SK-N-SH (cell line): ENCODE results near the gene FTMT. TPM values are rescaled to one million over a fixed set of nuclear protein-coding genes. Genes with fewer than 3 reads are reported as not detected.

Experiments used
- CTCF ChIA-PET: fragments of 300-600, 350-600 bp; formaldehyde crosslinking; extraction: SDS; loops from one replicate; lab custom pipeline; 2021; lab: Yijun Ruan, JAX
- POLR2A ChIA-PET: fragments of 350-600 bp; sonication (Branson Sonifier 250); formaldehyde crosslinking; extraction: SDS; loops from one replicate; lab custom pipeline; 2020; ENCODE audit warnings: antibody characterized with exemption, inconsistent platforms; lab: Yijun Ruan, JAX
- DNase-seq: peaks from one replicate; pipeline ENCODE4 v3.0.0; 2012
- H2AFZ ChIP-seq: fragments of 200-600 bp; sonication (generic); 2 replicates; pipeline ENCODE4 v1.8.1; 2016; ENCODE audit warnings: antibody characterized with exemption, mild to moderate bottlenecking, low read depth
- H3F3A ChIP-seq: fragments of 200-600 bp; sonication (generic); replicated peaks from 2 replicates; pipeline ENCODE3; 2016; ENCODE audit warnings: antibody characterized with exemption, mild to moderate bottlenecking; ENCODE audit not compliant: insufficient read depth
- H3K27ac ChIP-seq, 2 experiments: fragments of 200-500 bp in 1 of 2; fragments of 200-600 bp in 1 of 2; sonication (Bioruptor generic) in 1 of 2; sonication (generic), shearing (Covaris generic) in 1 of 2; 2 replicates each; pipeline versions ENCODE4 v1.5.1 to v1.6.1; 2014 to 2016; ENCODE audit warnings: low read depth in 2 of 2, inconsistent platforms in 1 of 2, low read length in 1 of 2, mild to moderate bottlenecking in 1 of 2, mixed read lengths in 1 of 2
- H3K27me3 ChIP-seq: fragments of 200-600 bp; sonication (generic), shearing (Covaris generic); 2 replicates; pipeline ENCODE4 v1.6.1; 2016; ENCODE audit warnings: mixed run types; ENCODE audit not compliant: insufficient read depth
- H3K36me3 ChIP-seq, 2 experiments: fragments of 200-500 bp in 1 of 2; fragments of 200-600 bp in 1 of 2; sonication (Bioruptor generic) in 1 of 2; sonication (generic) in 1 of 2; replicated peaks in 1 of 2; 2 replicates each; pipeline versions ENCODE3 to v1.5.1; 2014 to 2016; ENCODE audit warnings: low read length in 1 of 2, mild to moderate bottlenecking in 1 of 2; ENCODE audit not compliant: insufficient read depth in 2 of 2, control insufficient read depth in 1 of 2
- H3K4me1 ChIP-seq, 2 experiments: fragments of 200-500 bp in 1 of 2; fragments of 200-600 bp in 1 of 2; sonication (Bioruptor generic) in 1 of 2; sonication (generic), shearing (Covaris generic) in 1 of 2; 2 replicates each; pipeline versions ENCODE4 v1.5.1 to v1.6.1; 2014 to 2016; ENCODE audit warnings: low read depth in 1 of 2, low read length in 1 of 2, mixed run types in 1 of 2; ENCODE audit not compliant: insufficient read depth in 2 of 2, control insufficient read depth in 1 of 2
- H3K4me2 ChIP-seq: fragments of 200-600 bp; sonication (generic), shearing (Covaris generic); 2 replicates; pipeline ENCODE4 v1.6.1; 2017; ENCODE audit warnings: mixed run types
- H3K4me3 ChIP-seq, 2 experiments: fragments of 200-500 bp in 1 of 2; fragments of 200-600 bp in 1 of 2; sonication (Bioruptor generic) in 1 of 2; sonication (generic), shearing (Covaris generic) in 1 of 2; 2 replicates each; pipeline versions ENCODE4 v1.5.1 to v1.8.1; 2014 to 2016; ENCODE audit warnings: low read depth in 2 of 2, inconsistent platforms in 1 of 2, low read length in 1 of 2, mild to moderate bottlenecking in 1 of 2, mixed read lengths in 1 of 2, moderate library complexity in 1 of 2
- H3K79me2 ChIP-seq: fragments of 200-600 bp; sonication (generic); 2 replicates; pipeline ENCODE4 v1.8.1; 2017; ENCODE audit warnings: mild to moderate bottlenecking; ENCODE audit not compliant: insufficient read depth
- H3K9ac ChIP-seq: fragments of 200-600 bp; sonication (generic); 2 replicates; pipeline ENCODE4 v1.6.1; 2017; ENCODE audit warnings: mixed run types
- H3K9me2 ChIP-seq: fragments of 200-600 bp; sonication (generic); 2 replicates; pipeline ENCODE4 v1.6.1; 2017; ENCODE audit warnings: mixed run types
- H3K9me3 ChIP-seq: fragments of 200-600 bp; sonication (generic); 2 replicates; pipeline ENCODE4 v1.6.1; 2017; ENCODE audit warnings: mixed run types, mild to moderate bottlenecking, moderate library complexity
- H4K20me1 ChIP-seq: fragments of 200-600 bp; sonication (generic); 2 replicates; pipeline ENCODE4 v1.6.1; 2017; ENCODE audit warnings: mild to moderate bottlenecking, mixed run types; ENCODE audit not compliant: insufficient read depth
- ELF1 ChIP-seq: IDR thresholded peaks from 2 replicates; pipeline ENCODE4 v1.4.0; 2012
- EP300 ChIP-seq, 2 experiments: IDR thresholded peaks; 2 replicates each; pipeline versions ENCODE4 v1.4.0 to v1.6.1; 2012; ENCODE audit warnings: borderline replicate concordance in 1 of 2, low read depth in 1 of 2, low read length in 1 of 2
- EZH2phosphoT487 ChIP-seq: fragments of 200-600 bp; sonication (generic); IDR thresholded peaks from 2 replicates; pipeline ENCODE4 v1.6.1; 2017; ENCODE audit warnings: low read depth, mixed run types, mild to moderate bottlenecking, antibody characterized with exemption, moderate library complexity, borderline replicate concordance
- FOSL2 ChIP-seq: IDR thresholded peaks from 2 replicates; pipeline ENCODE4 v1.4.0; 2012; ENCODE audit warnings: low read depth, mild to moderate bottlenecking, moderate library complexity, borderline replicate concordance
- FOXJ3 ChIP-seq: sonication (generic); formaldehyde crosslinking; IDR thresholded peaks from 2 replicates; pipeline ENCODE4 v1.5.1; 2020; ENCODE audit warnings: mild to moderate bottlenecking, missing genetic modification reagents
- FOXM1 ChIP-seq: IDR thresholded peaks from 2 replicates; pipeline ENCODE4 v1.4.0; 2012; ENCODE audit warnings: low read depth, mild to moderate bottlenecking
- GABPA ChIP-seq: IDR thresholded peaks from 2 replicates; pipeline ENCODE4 v1.4.0; 2012; ENCODE audit warnings: low read depth, mild to moderate bottlenecking
- GATA2 ChIP-seq: sonication (generic); formaldehyde crosslinking; IDR thresholded peaks from 2 replicates; pipeline ENCODE4 v1.5.0; 2020; ENCODE audit warnings: mild to moderate bottlenecking, missing genetic modification reagents
- MEF2A ChIP-seq: IDR thresholded peaks from 2 replicates; pipeline ENCODE4 v1.4.0; 2012; ENCODE audit warnings: low read depth, borderline replicate concordance
- MXI1 ChIP-seq: IDR thresholded peaks from 2 replicates; pipeline ENCODE4 v1.6.1; 2012; ENCODE audit warnings: mild to moderate bottlenecking, low read depth, low read length, improper control_type of control experiment
- NRF1 ChIP-seq: IDR thresholded peaks from 2 replicates; pipeline ENCODE4 v1.6.1; 2012; ENCODE audit warnings: low read depth, mild to moderate bottlenecking, low read length
- POLR2AphosphoS5 ChIP-seq: IDR thresholded peaks from 2 replicates; pipeline ENCODE4 v1.6.1; 2012; ENCODE audit warnings: low read depth, low read length
- RAD21 ChIP-seq: IDR thresholded peaks from 2 replicates; pipeline ENCODE4 v1.6.1; 2012; ENCODE audit warnings: mild to moderate bottlenecking, low read length
- TAF1 ChIP-seq: IDR thresholded peaks from 2 replicates; pipeline ENCODE4 v1.6.1; 2012; ENCODE audit warnings: low read depth, mild to moderate bottlenecking, low read length, moderate library complexity, borderline replicate concordance
- TEAD4 ChIP-seq: IDR thresholded peaks from 2 replicates; pipeline ENCODE4 v1.4.0; 2012; ENCODE audit warnings: mild to moderate bottlenecking, borderline replicate concordance; ENCODE audit not compliant: insufficient read depth
- YY1 ChIP-seq: IDR thresholded peaks from 2 replicates; pipeline ENCODE4 v1.4.0; 2012; ENCODE audit warnings: low read depth, mild to moderate bottlenecking
- WGBS: methylation state at CpG from one replicate; pipeline ENCODE4 v1.1.6; 2017; ENCODE audit warnings: low lambda C conversion rate; 5-methylcytosine and 5-hydroxymethylcytosine counted together
- polyA plus RNA-seq, 3 experiments: library from polyadenylated mRNA; depleted of rRNA; stranded (reverse); fragments of >200 nt; gene quantifications; 2 replicates each; pipeline ENCODE4 v1.2.3, GENCODE V29; 2012
- TF ChIP-seq, protein P1 (sequence below): IDR thresholded peaks from 2 replicates; pipeline ENCODE4 v1.4.0; 2012; ENCODE audit warnings: low read depth
- TF ChIP-seq, protein P2 (sequence below): fragments of 200-600 bp; sonication (generic); IDR thresholded peaks from 2 replicates; pipeline ENCODE4 v1.6.1; 2017; ENCODE audit warnings: antibody characterized with exemption, mild to moderate bottlenecking, moderate library complexity
- TF ChIP-seq, protein P3 (sequence below): IDR thresholded peaks from 2 replicates; pipeline ENCODE4 v1.4.0; 2012; ENCODE audit warnings: low read depth, borderline replicate concordance
- TF ChIP-seq, protein P4 (sequence below): fragments of 150-350 bp; IDR thresholded peaks from 2 replicates; pipeline ENCODE4 v1.6.1; 2016; ENCODE audit warnings: mild to moderate bottlenecking, low read depth, low read length
- TF ChIP-seq, protein P5 (sequence below): fragments of 150-350 bp; IDR thresholded peaks from 2 replicates; pipeline ENCODE4 v1.6.1; 2017; ENCODE audit warnings: antibody characterized with exemption, low read length, low read depth, borderline replicate concordance

FTMT gene
- polyA plus RNA-seq, 1 of the 3 experiments (the other 2 are of a cell fraction): not detected

DNA sequence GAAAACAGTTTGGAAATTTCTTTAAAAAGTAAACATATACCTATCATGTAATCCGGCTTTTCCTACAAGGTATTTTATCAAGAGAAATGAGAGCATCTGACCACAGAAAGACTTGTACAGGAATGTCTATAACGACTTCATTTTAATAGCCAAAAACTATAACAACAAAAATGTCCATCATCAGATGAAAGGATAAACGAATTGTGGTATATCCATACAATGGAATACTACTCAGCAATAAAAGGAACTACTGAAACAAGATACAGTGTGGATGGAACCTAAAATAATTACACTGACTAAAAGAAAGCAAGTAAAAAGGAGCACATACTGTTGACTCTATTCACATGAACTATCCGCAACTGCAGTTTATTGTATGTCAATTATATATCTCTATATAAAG is 1.4 kb upstream of the FTMT start:
- H3K4me2 ChIP-seq: no peak overlapping the region
- WGBS: 47% methylated on average over 4 of the region's 4 CpGs
- CTCF ChIA-PET: interaction anchor here (1.5 kb wide), 1 partner anchor 20 kb away, joined by 3 read pairs; no protein-coding TSS in a partner anchor

DNA sequence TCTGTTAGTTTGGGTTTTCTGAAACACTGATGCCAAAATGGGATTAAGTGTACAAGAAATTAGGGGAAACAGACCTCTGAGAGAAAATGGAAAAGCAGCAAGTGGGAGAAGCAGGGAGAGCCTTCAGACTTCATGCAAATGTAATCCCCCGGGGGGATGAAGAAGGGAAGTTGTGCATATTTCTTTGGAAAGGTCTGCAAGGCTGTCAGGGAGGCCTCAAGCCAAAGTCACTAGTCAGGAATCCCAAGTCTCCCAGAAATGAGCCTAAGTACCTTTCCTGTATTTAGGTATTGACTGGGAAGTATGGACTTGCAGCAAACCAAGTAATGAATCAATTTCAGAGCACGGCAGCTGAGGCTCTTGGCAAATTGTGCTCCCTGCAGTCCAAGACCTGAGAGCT is 2.2 kb downstream of the FTMT start:
- ChIA-PET POLR2A (no interaction called here), CTCF (no interaction called here)
- DNase-seq: no peak

More for the DNA sequence above, 1.4 kb upstream of the FTMT start:
- Histone ChIP-seq H3K9me2 (no peaks in the 10 kb centered on the region), H3K27me3 (no peaks in the 10 kb centered on the region), H3K4me3 (no peak overlapping the region), H3F3A (no peaks in the 10 kb centered on the region), H3K79me2 (no peaks in the 10 kb centered on the region), H3K9ac (no peak overlapping the region), H3K36me3 (no peaks in the 10 kb centered on the region), H4K20me1 (no peaks in the 10 kb centered on the region), H3K27ac (no peak overlapping the region), H3K9me3 (no peaks in the 10 kb centered on the region), H2AFZ (no peak overlapping the region), H3K4me1 (no peaks in the 10 kb centered on the region)
- TF ChIP-seq FOXJ3 (CRISPR knock-in tag): no peak
- no peak for TF ChIP-seq YY1
- TF ChIP-seq, protein P1, sequence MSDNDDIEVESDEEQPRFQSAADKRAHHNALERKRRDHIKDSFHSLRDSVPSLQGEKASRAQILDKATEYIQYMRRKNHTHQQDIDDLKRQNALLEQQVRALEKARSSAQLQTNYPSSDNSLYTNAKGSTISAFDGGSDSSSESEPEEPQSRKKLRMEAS: no peak
- no peak for TF ChIP-seq FOXM1
- no peak for DNase-seq
- POLR2A ChIA-PET: no interaction called here

More for the DNA sequence above, 2.2 kb downstream of the FTMT start:
- Histone ChIP-seq H3F3A (no peaks in the 10 kb centered on the region), H3K27me3 (no peaks in the 10 kb centered on the region), H3K27ac (no peak overlapping the region), H2AFZ (no peak overlapping the region), H3K9me3 (no peaks in the 10 kb centered on the region), H4K20me1 (no peaks in the 10 kb centered on the region), H3K79me2 (no peaks in the 10 kb centered on the region), H3K4me2 (no peak overlapping the region), H3K9me2 (no peaks in the 10 kb centered on the region), H3K9ac (no peak overlapping the region), H3K4me1 (no peaks in the 10 kb centered on the region), H3K36me3 (no peaks in the 10 kb centered on the region), H3K4me3 (no peak overlapping the region)
- TF ChIP-seq GABPA: no peak
- no peak for TF ChIP-seq EP300 (IDR thresholded peaks at IDR 0.05; ENCODE audit: borderline replicate concordance in 1 of 2, low read depth in 1 of 2, low read length in 1 of 2)
- TF ChIP-seq MXI1: no peak
- no peak for TF ChIP-seq FOXJ3 (CRISPR knock-in tag)
- TF ChIP-seq POLR2AphosphoS5: no peak
- no peak for TF ChIP-seq FOSL2
- TF ChIP-seq, protein P2, sequence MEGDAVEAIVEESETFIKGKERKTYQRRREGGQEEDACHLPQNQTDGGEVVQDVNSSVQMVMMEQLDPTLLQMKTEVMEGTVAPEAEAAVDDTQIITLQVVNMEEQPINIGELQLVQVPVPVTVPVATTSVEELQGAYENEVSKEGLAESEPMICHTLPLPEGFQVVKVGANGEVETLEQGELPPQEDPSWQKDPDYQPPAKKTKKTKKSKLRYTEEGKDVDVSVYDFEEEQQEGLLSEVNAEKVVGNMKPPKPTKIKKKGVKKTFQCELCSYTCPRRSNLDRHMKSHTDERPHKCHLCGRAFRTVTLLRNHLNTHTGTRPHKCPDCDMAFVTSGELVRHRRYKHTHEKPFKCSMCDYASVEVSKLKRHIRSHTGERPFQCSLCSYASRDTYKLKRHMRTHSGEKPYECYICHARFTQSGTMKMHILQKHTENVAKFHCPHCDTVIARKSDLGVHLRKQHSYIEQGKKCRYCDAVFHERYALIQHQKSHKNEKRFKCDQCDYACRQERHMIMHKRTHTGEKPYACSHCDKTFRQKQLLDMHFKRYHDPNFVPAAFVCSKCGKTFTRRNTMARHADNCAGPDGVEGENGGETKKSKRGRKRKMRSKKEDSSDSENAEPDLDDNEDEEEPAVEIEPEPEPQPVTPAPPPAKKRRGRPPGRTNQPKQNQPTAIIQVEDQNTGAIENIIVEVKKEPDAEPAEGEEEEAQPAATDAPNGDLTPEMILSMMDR: no peak
- TF ChIP-seq, protein P3, sequence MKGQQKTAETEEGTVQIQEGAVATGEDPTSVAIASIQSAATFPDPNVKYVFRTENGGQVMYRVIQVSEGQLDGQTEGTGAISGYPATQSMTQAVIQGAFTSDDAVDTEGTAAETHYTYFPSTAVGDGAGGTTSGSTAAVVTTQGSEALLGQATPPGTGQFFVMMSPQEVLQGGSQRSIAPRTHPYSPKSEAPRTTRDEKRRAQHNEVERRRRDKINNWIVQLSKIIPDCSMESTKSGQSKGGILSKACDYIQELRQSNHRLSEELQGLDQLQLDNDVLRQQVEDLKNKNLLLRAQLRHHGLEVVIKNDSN: no peak
- no peak for TF ChIP-seq TEAD4
- TF ChIP-seq RAD21: no peak
- TF ChIP-seq EZH2phosphoT487: no peak
- no peak for TF ChIP-seq ELF1
- TF ChIP-seq, protein P4, sequence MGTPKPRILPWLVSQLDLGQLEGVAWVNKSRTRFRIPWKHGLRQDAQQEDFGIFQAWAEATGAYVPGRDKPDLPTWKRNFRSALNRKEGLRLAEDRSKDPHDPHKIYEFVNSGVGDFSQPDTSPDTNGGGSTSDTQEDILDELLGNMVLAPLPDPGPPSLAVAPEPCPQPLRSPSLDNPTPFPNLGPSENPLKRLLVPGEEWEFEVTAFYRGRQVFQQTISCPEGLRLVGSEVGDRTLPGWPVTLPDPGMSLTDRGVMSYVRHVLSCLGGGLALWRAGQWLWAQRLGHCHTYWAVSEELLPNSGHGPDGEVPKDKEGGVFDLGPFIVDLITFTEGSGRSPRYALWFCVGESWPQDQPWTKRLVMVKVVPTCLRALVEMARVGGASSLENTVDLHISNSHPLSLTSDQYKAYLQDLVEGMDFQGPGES: no peak
- no peak for TF ChIP-seq GATA2 (CRISPR knock-in tag)
- TF ChIP-seq MEF2A: no peak
- no peak for TF ChIP-seq NRF1
- TF ChIP-seq, protein P5, sequence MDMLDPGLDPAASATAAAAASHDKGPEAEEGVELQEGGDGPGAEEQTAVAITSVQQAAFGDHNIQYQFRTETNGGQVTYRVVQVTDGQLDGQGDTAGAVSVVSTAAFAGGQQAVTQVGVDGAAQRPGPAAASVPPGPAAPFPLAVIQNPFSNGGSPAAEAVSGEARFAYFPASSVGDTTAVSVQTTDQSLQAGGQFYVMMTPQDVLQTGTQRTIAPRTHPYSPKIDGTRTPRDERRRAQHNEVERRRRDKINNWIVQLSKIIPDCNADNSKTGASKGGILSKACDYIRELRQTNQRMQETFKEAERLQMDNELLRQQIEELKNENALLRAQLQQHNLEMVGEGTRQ: no peak
- no peak for TF ChIP-seq TAF1
- 62% methylated on average over 2 of the region's 2 CpGs for WGBS
